Cardiac muscle cell (in vitro differentiated cells and primary cell): Measurements from ENCODE around the gene TTLL10. TPM values are rescaled to one million over a fixed set of nuclear protein-coding genes. Genes with fewer than 3 reads are reported as not detected.
"Not testable (repeated sequence)": the region's sequence is repeated elsewhere in the genome, so short reads cannot be mapped to it uniquely, and the experiment has no call there.

ENCODE experiments used
- DNase-seq, 2 donors: peaks; one replicate each; pipeline versions ENCODE4 v3.0.0 to v3.0.0-alpha.2; 2010 to 2017; ENCODE audit warnings: low read depth in 1 of 2, low spot score in 1 of 2
- H3K27ac ChIP-seq: fragments of 200-600 bp; sonication (generic); 2 replicates; pipeline ENCODE4 v1.5.1; 2016
- H3K27me3 ChIP-seq: fragments of 200-600 bp; sonication (generic); 2 replicates; pipeline ENCODE4 v1.6.0; 2016; ENCODE audit warnings: control low read depth
- H3K36me3 ChIP-seq: fragments of 200-600 bp; sonication (generic); 2 replicates; pipeline ENCODE4 v1.5.1; 2016; ENCODE audit warnings: control low read depth
- H3K4me1 ChIP-seq: fragments of 200-600 bp; sonication (generic); 2 replicates; pipeline ENCODE4 v1.8.1; 2017; ENCODE audit warnings: low read depth, mild to moderate bottlenecking, mixed run types
- H3K4me3 ChIP-seq: fragments of 200-600 bp; sonication (generic); 2 replicates; pipeline ENCODE4 v1.5.1; 2016; ENCODE audit warnings: mild to moderate bottlenecking
- H3K9me3 ChIP-seq: fragments of 200-600 bp; sonication (generic); 2 replicates; pipeline ENCODE4 v1.5.1; 2017; ENCODE audit warnings: low read depth, mild to moderate bottlenecking, control low read depth
- polyA plus RNA-seq: library from polyadenylated mRNA; unstranded; fragments of >200 nt; fragmentation: Nextera tagmentation; extraction: Ambion mirVana; gene quantifications from 2 replicates; pipeline ENCODE4 v1.2.1, GENCODE V29; 2016
- total RNA-seq: library from RNA; depleted of rRNA; stranded (reverse); fragments of >200 nt; gene quantifications from 2 replicates; pipeline ENCODE4 v1.2.3, GENCODE V29; 2016
- TF ChIP-seq, protein P1 (sequence below): IDR thresholded peaks from 2 replicates; pipeline ENCODE4 v1.5.1; 2012; ENCODE audit warnings: low read depth, mild to moderate bottlenecking, low read length

The TTLL10 gene
- total and polyA plus RNA-seq, 2 experiments from 2014 or later, result 0.31 TPM; not detected in 1

- no peaks in the 10 kb centered on the region for H3K4me1 ChIP-seq
- no peak for DNase-seq
- TF ChIP-seq, protein P1, sequence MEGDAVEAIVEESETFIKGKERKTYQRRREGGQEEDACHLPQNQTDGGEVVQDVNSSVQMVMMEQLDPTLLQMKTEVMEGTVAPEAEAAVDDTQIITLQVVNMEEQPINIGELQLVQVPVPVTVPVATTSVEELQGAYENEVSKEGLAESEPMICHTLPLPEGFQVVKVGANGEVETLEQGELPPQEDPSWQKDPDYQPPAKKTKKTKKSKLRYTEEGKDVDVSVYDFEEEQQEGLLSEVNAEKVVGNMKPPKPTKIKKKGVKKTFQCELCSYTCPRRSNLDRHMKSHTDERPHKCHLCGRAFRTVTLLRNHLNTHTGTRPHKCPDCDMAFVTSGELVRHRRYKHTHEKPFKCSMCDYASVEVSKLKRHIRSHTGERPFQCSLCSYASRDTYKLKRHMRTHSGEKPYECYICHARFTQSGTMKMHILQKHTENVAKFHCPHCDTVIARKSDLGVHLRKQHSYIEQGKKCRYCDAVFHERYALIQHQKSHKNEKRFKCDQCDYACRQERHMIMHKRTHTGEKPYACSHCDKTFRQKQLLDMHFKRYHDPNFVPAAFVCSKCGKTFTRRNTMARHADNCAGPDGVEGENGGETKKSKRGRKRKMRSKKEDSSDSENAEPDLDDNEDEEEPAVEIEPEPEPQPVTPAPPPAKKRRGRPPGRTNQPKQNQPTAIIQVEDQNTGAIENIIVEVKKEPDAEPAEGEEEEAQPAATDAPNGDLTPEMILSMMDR, result no peak
- H3K27ac ChIP-seq, result no peak overlapping the region
- peaks cover 32% of the 10 kb centered on the region for H3K27me3 ChIP-seq
- H3K36me3 ChIP-seq, result no peaks in the 10 kb centered on the region
- no peaks in the 10 kb centered on the region for H3K9me3 ChIP-seq
- no peak overlapping the region for H3K4me3 ChIP-seq
Observed at GRCh38 chr1:1136547-1137230, 37.0 kb upstream of the TTLL10 start.

- H3K4me3 ChIP-seq, result no peak overlapping the region
- TF ChIP-seq, protein P1, result no peak
- H3K27ac ChIP-seq, result no peak overlapping the region
- peaks cover 32% of the 10 kb centered on the region for H3K27me3 ChIP-seq
- no peaks in the 10 kb centered on the region for H3K36me3 ChIP-seq
- H3K4me1 ChIP-seq, result no peaks in the 10 kb centered on the region
- no peak for DNase-seq
- no peaks in the 10 kb centered on the region for H3K9me3 ChIP-seq
Observed at GRCh38 chr1:1137256-1138045, 36.2 kb upstream of the TTLL10 start.

GRCh38 chr1:1140673-1141072 is 33.0 kb upstream of the TTLL10 start:
- Histone ChIP-seq H3K9me3 (no peaks in the 10 kb centered on the region), H3K27ac (no peak overlapping the region), H3K27me3 (peaks cover 30% of the 10 kb centered on the region), H3K4me3 (no peak overlapping the region), H3K36me3 (no peaks in the 10 kb centered on the region), H3K4me1 (no peaks in the 10 kb centered on the region)
- DNase-seq, result no peak
- TF ChIP-seq, protein P1, result no peak

DNA sequence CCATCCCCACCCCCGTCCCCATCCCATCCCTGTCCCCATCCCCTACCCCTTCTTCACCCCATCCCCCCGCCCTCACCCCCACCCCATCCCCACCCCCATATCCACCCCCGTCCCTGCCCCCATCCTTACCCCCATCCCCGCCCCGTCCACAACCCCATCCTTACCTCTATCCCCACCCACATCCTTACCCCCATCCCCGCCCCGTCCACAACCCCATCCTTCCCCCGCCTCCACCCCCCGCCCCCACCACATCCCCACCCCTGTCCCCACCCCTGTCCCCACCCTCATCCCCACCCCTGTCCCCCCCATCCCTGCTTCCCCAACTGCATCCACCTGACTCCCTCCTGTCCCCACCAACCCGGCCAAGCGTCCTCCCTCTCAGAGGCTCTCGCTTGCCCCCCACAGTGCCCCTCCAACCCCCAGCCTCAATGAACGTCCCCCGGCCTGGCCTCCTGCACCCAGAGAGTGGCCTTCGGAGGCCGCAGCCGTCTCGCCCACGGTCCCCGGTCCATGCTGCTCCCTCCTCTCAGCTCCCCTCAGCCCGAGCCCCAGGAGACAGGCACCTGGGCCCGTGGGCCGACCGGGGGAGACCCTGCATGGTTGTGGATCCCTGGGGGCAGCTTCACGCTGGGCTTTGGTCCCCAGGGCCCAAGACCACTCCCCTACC is 32.3 kb upstream of the TTLL10 start:
- TF ChIP-seq, protein P1, result no peak
- Histone ChIP-seq H3K36me3 (no peaks in the 10 kb centered on the region), H3K27me3 (peaks cover 24% of the 10 kb centered on the region), H3K9me3 (no peaks in the 10 kb centered on the region), H3K4me3 (no peak overlapping the region), H3K4me1 (no peaks in the 10 kb centered on the region), H3K27ac (no peak overlapping the region)
- DNase-seq, result no peak

DNA sequence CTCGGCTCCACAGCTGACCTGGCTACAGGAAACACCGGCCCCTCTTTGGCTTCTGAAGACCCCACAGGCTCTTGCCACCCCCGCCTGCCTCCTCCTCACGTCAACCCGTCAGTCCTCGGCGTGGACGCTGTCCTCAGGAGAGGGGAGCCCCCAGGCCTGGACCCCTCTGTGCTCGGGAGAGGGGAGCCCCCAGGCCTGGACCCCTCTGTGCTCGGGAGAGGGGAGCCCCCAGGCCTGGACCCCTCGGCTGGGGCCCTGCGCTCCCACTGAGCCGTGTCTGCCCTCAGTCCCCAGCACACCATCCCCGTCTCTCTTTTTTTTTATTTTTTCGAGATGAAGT is 31.8 kb upstream of the TTLL10 start:
- no peaks in the 10 kb centered on the region for H3K4me1 ChIP-seq
- H3K4me3 ChIP-seq, result no peak overlapping the region
- no peaks in the 10 kb centered on the region for H3K9me3 ChIP-seq
- TF ChIP-seq, protein P1, result no peak
- DNase-seq, result no peak
- no peaks in the 10 kb centered on the region for H3K36me3 ChIP-seq
- H3K27me3 ChIP-seq, result peaks cover 19% of the 10 kb centered on the region
- no peak overlapping the region for H3K27ac ChIP-seq

DNA sequence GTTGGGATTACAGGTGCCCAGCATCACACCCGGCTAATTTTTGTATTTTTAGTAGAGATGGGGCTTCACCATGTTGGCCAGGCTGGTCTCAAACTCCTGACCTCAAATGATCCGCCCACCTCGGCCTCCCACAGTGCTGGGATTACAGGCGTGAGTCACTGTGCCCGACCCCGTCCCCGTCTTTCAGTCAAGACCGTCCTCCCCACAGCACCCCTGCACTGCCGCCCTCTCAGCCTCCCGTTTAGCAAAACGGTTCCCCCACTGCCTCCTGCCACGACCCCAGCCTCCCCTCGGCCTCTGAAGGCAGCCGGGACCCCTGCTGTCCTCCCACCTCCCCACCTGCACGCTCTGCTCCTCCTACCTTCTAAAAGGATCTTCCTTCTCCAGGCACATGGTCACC is 31.3 kb upstream of the TTLL10 start:
- H3K36me3 ChIP-seq, H3K4me1 ChIP-seq, H3K4me3 ChIP-seq, H3K9me3 ChIP-seq, H3K27ac ChIP-seq, DNase-seq: not testable (repeated sequence)
- peaks cover 14% of the 10 kb centered on the region for H3K27me3 ChIP-seq
